ENCODE results near the gene THAP2. TPM values are rescaled to one million over a fixed set of nuclear protein-coding genes. Genes with fewer than 3 reads are reported as not detected.

Gene THAP2
- total RNA-seq (2014; rRNA removed; shearing (Covaris generic); ENCODE audit: low replicate concordance), result 2.1 and 18.6 TPM in 2 replicates

GRCh38 chr12:71663561-71664410, at the start of gene THAP2, which contains the start of gene ZFC3H1:
THAP2 (plus strand) TSS chr12:71664301; CDS start chr12:71664510, 209 bp downstream.
ZFC3H1 (minus strand) TSS chr12:71663848; CDS start chr12:71663610, 238 bp downstream.
- in situ Hi-C loops (cut with HindIII; ENCODE audit: low pct_unique_long_range_greater_than_20kb, low sequenced_read_pairs), result loop anchor here (5.0 kb wide), 1 partner anchor 84 kb away; no protein-coding TSS in a partner anchor

GRCh38 chr12:71621938-71622337, 42.2 kb upstream of the THAP2 start:
- DNase-seq (ENCODE audit: low read depth), result no peak
- in situ Hi-C loops (cut with HindIII; ENCODE audit: low pct_unique_long_range_greater_than_20kb, low sequenced_read_pairs), result no loop called here

More at GRCh38 chr12:71663561-71664410, at the start of gene THAP2, which contains the start of gene ZFC3H1:
- peak; percentile 100 for DNase-seq (ENCODE audit: low read depth)

- in situ Hi-C loops (cut with HindIII; ENCODE audit: low pct_unique_long_range_greater_than_20kb, low sequenced_read_pairs), result no loop called here
- DNase-seq (ENCODE audit: low read depth), result no peak
These were observed 38.6 kb upstream of the THAP2 start for GRCh38 chr12:71625476-71625875.

- in situ Hi-C loops (cut with HindIII; ENCODE audit: low pct_unique_long_range_greater_than_20kb, low sequenced_read_pairs), result no loop called here
- DNase-seq (ENCODE audit: low read depth), result no peak
These were observed 38.0 kb upstream of the THAP2 start for GRCh38 chr12:71626098-71626497.

GRCh38 chr12:71626768-71627167, 37.3 kb upstream of the THAP2 start:
- in situ Hi-C loops (cut with HindIII; ENCODE audit: low pct_unique_long_range_greater_than_20kb, low sequenced_read_pairs), result no loop called here
- DNase-seq (ENCODE audit: low read depth), result no peak

- DNase-seq (ENCODE audit: low read depth), result no peak
- in situ Hi-C loops (cut with HindIII; ENCODE audit: low pct_unique_long_range_greater_than_20kb, low sequenced_read_pairs), result no loop called here
These were observed 36.6 kb upstream of the THAP2 start for GRCh38 chr12:71627438-71628002.

GRCh38 chr12:71636704-71637115, 27.4 kb upstream of the THAP2 start:
- in situ Hi-C loops (cut with HindIII; ENCODE audit: low pct_unique_long_range_greater_than_20kb, low sequenced_read_pairs), result no loop called here
- DNase-seq (ENCODE audit: low read depth), result peak; percentile 55

GRCh38 chr12:71638499-71638898, 25.6 kb upstream of the THAP2 start:
- in situ Hi-C loops (cut with HindIII; ENCODE audit: low pct_unique_long_range_greater_than_20kb, low sequenced_read_pairs), result no loop called here

GRCh38 chr12:71639341-71639760, 24.8 kb upstream of the THAP2 start:
- in situ Hi-C loops (cut with HindIII; ENCODE audit: low pct_unique_long_range_greater_than_20kb, low sequenced_read_pairs), result no loop called here
- DNase-seq (ENCODE audit: low read depth), result peak; percentile 19

More at GRCh38 chr12:71638499-71638898, 25.6 kb upstream of the THAP2 start:
- no peak for DNase-seq (ENCODE audit: low read depth)

- in situ Hi-C loops (cut with HindIII; ENCODE audit: low pct_unique_long_range_greater_than_20kb, low sequenced_read_pairs), result no loop called here
- DNase-seq (ENCODE audit: low read depth), result no peak
These were observed 23.8 kb upstream of the THAP2 start for GRCh38 chr12:71640316-71640715.

- in situ Hi-C loops (cut with HindIII; ENCODE audit: low pct_unique_long_range_greater_than_20kb, low sequenced_read_pairs), result no loop called here
- no peak for DNase-seq (ENCODE audit: low read depth)
These were observed 22.7 kb upstream of the THAP2 start for GRCh38 chr12:71641390-71641789.

GRCh38 chr12:71642264-71642663, 21.8 kb upstream of the THAP2 start:
- DNase-seq (ENCODE audit: low read depth), result no peak
- in situ Hi-C loops (cut with HindIII; ENCODE audit: low pct_unique_long_range_greater_than_20kb, low sequenced_read_pairs), result no loop called here

- in situ Hi-C loops (cut with HindIII; ENCODE audit: low pct_unique_long_range_greater_than_20kb, low sequenced_read_pairs), result no loop called here
- no peak for DNase-seq (ENCODE audit: low read depth)
These were observed 18.8 kb upstream of the THAP2 start for GRCh38 chr12:71645268-71645667.

GRCh38 chr12:71646512-71646911, 17.6 kb upstream of the THAP2 start:
- in situ Hi-C loops (cut with HindIII; ENCODE audit: low pct_unique_long_range_greater_than_20kb, low sequenced_read_pairs), result no loop called here

GRCh38 chr12:71648537-71648936, 15.6 kb upstream of the THAP2 start:
- DNase-seq (ENCODE audit: low read depth), result no peak
- in situ Hi-C loops (cut with HindIII; ENCODE audit: low pct_unique_long_range_greater_than_20kb, low sequenced_read_pairs), result no loop called here

More at GRCh38 chr12:71646512-71646911, 17.6 kb upstream of the THAP2 start:
- DNase-seq (ENCODE audit: low read depth), result no peak

GRCh38 chr12:71649401-71649800, 14.7 kb upstream of the THAP2 start:
- DNase-seq (ENCODE audit: low read depth), result no peak
- in situ Hi-C loops (cut with HindIII; ENCODE audit: low pct_unique_long_range_greater_than_20kb, low sequenced_read_pairs), result no loop called here

GRCh38 chr12:71652656-71653055, 11.4 kb upstream of the THAP2 start:
- in situ Hi-C loops (cut with HindIII; ENCODE audit: low pct_unique_long_range_greater_than_20kb, low sequenced_read_pairs), result no loop called here
- no peak for DNase-seq (ENCODE audit: low read depth)

- in situ Hi-C loops (cut with HindIII; ENCODE audit: low pct_unique_long_range_greater_than_20kb, low sequenced_read_pairs), result no loop called here
- DNase-seq (ENCODE audit: low read depth), result no peak
These were observed 11.0 kb upstream of the THAP2 start for GRCh38 chr12:71653137-71653536.

- in situ Hi-C loops (cut with HindIII; ENCODE audit: low pct_unique_long_range_greater_than_20kb, low sequenced_read_pairs), result no loop called here
- no peak for DNase-seq (ENCODE audit: low read depth)
These were observed 9.9 kb upstream of the THAP2 start for GRCh38 chr12:71654200-71654599.

Measured in Caki2 (cell line).